Chondrocyte (in vitro differentiated cells): ENCODE results near the gene TBC1D30. TPM values are rescaled to one million over a fixed set of nuclear protein-coding genes. Genes with fewer than 3 reads are reported as not detected.

Source experiments
- DNase-seq: peaks from one replicate; pipeline ENCODE4 v3.0.0; 2021; ENCODE audit warnings: mixed read lengths, low spot score
- H3K27ac Mint-ChIP-seq: one replicate; pipeline ENCODE4 v1.8.0; 2021; ENCODE audit warnings: mild to moderate bottlenecking, moderate library complexity, mixed read lengths; ENCODE audit not compliant: unreplicated experiment
- H3K27me3 Mint-ChIP-seq: 2 replicates; pipeline ENCODE4 v1.8.0; 2021; ENCODE audit warnings: low read depth, mixed read lengths
- H3K36me3 Mint-ChIP-seq: 2 replicates; pipeline ENCODE4 v1.8.0; 2021; ENCODE audit warnings: low read depth, mixed read lengths
- H3K4me1 Mint-ChIP-seq: 2 replicates; pipeline ENCODE4 v1.8.0; 2021; ENCODE audit warnings: low read depth, mild to moderate bottlenecking, mixed read lengths
- H3K4me3 Mint-ChIP-seq: one replicate; pipeline ENCODE4 v1.8.0; 2021; ENCODE audit warnings: mild to moderate bottlenecking, moderate library complexity, mixed read lengths; ENCODE audit not compliant: unreplicated experiment
- H3K9me3 Mint-ChIP-seq: 2 replicates; pipeline ENCODE4 v1.8.0; 2021; ENCODE audit warnings: low read depth, mixed read lengths
- CTCF ChIP-seq: fragments of 200-600 bp; sonication (generic); IDR thresholded peaks from 2 replicates; pipeline ENCODE4 v1.5.0; 2021; ENCODE audit warnings: antibody characterized with exemption, mild to moderate bottlenecking, moderate library complexity
- total RNA-seq: library from RNA; stranded (reverse); gene quantifications from 3 replicates; pipeline ENCODE4 v1.2.1, GENCODE V29; 2021

The TBC1D30 gene
- total RNA-seq, 1 donor from 2014 or later, result 1.7 TPM

- TF ChIP-seq CTCF, result no peak
- Mint-ChIP-seq H3K27me3 (peaks cover 32% of the 10 kb centered on the region), H3K9me3 (no peaks in the 10 kb centered on the region), H3K36me3 (no peaks in the 10 kb centered on the region), H3K4me3 (no peak overlapping the region), H3K27ac (no peak overlapping the region), H3K4me1 (peaks cover 11% of the 10 kb centered on the region)
- no peak for DNase-seq
These were observed 92.2 kb downstream of the TBC1D30 start for GRCh38 chr12:64916411-64917261.

GRCh38 chr12:64918344-64918743 lies 93.9 kb downstream of the TBC1D30 start:
- Mint-ChIP-seq H3K4me3 (no peak overlapping the region), H3K27ac (no peak overlapping the region), H3K27me3 (peaks cover 30% of the 10 kb centered on the region), H3K4me1 (no peaks in the 10 kb centered on the region), H3K36me3 (no peaks in the 10 kb centered on the region), H3K9me3 (no peaks in the 10 kb centered on the region)
- DNase-seq, result no peak
- TF ChIP-seq CTCF, result no peak

- H3K9me3 Mint-ChIP-seq, result no peaks in the 10 kb centered on the region
- no peak overlapping the region for H3K27ac Mint-ChIP-seq
- no peaks in the 10 kb centered on the region for H3K36me3 Mint-ChIP-seq
- no peak overlapping the region for H3K4me3 Mint-ChIP-seq
- H3K27me3 Mint-ChIP-seq, result peaks cover 29% of the 10 kb centered on the region
- TF ChIP-seq CTCF, result no peak
- no peaks in the 10 kb centered on the region for H3K4me1 Mint-ChIP-seq
- no peak for DNase-seq
These were observed 94.4 kb downstream of the TBC1D30 start for GRCh38 chr12:64918801-64919200.

- no peaks in the 10 kb centered on the region for H3K9me3 Mint-ChIP-seq
- H3K4me3 Mint-ChIP-seq, result no peak overlapping the region
- no peaks in the 10 kb centered on the region for H3K36me3 Mint-ChIP-seq
- H3K27ac Mint-ChIP-seq, result no peak overlapping the region
- peaks cover 27% of the 10 kb centered on the region for H3K27me3 Mint-ChIP-seq
- no peak for DNase-seq
- no peak for TF ChIP-seq CTCF
- H3K4me1 Mint-ChIP-seq, result no peaks in the 10 kb centered on the region
These were observed 98.4 kb downstream of the TBC1D30 start for GRCh38 chr12:64922853-64923252.

GRCh38 chr12:64923536-64923935 lies 99.1 kb downstream of the TBC1D30 start:
- H3K9me3 Mint-ChIP-seq, result no peaks in the 10 kb centered on the region
- peaks cover 29% of the 10 kb centered on the region for H3K27me3 Mint-ChIP-seq
- DNase-seq, result no peak

More at GRCh38 chr12:64923536-64923935, 99.1 kb downstream of the TBC1D30 start:
- no peak for TF ChIP-seq CTCF
- Mint-ChIP-seq H3K27ac (no peak overlapping the region), H3K4me3 (no peak overlapping the region), H3K36me3 (no peaks in the 10 kb centered on the region), H3K4me1 (no peaks in the 10 kb centered on the region)

Other genes with a start within 250 kb of the TBC1D30 start
- 30.9 to 51.1 TPM (median 47.9 TPM) in 3 replicates for gene RASSF3, start 214.2 kb upstream of the TBC1D30 start, total RNA-seq
- gene GNS, start 65.2 kb upstream of the TBC1D30 start, total RNA-seq, result 133 to 154 TPM (median 135 TPM) in 3 replicates